HCT116 (cell line): Measurements from ENCODE around the gene NUP153. TPM values are rescaled to one million over a fixed set of nuclear protein-coding genes. Genes with fewer than 3 reads are reported as not detected.
A peak's percentile ranks its signal among the peaks of the same experiment; 100 is the strongest.

Experiments
- ATAC-seq: fragments of 200-7000 bp; cut with Tn5 transposase; 2 replicates; pipeline ENCODE4 v1.9.1; 2020; ENCODE audit warnings: mild to moderate bottlenecking, moderate library complexity
- Bru-seq: library from RNA; stranded (reverse); fragments of 400-500 nt; gene quantifications from one replicate; lab custom pipeline; 2021; lab: Mats Ljungman, UMichigan
- BruChase-seq, 2 experiments: library from RNA; stranded (reverse); fragments of 400-500 nt; gene quantifications; one replicate each; lab custom pipeline; 2021; lab: Mats Ljungman, UMichigan
- BruUV-seq: library from RNA; stranded (reverse); fragments of 400-500 nt; replicated peaks from 2 replicates; lab custom pipeline; 2021; lab: Mats Ljungman, UMichigan
- CTCF ChIA-PET: fragments of 300-600 bp; sonication (Branson Sonifier 250); formaldehyde crosslinking; loops from one replicate; lab custom pipeline; 2021; ENCODE audit warnings: antibody characterized with exemption; lab: Charles Lee
- POLR2A ChIA-PET: fragments of 300-600, 350-600 bp; sonication (Branson Sonifier 250); formaldehyde crosslinking; loops from one replicate; lab custom pipeline; 2021; ENCODE audit warnings: antibody characterized with exemption; lab: Charles Lee
- RAD21 ChIA-PET, 2 experiments: fragments of 300-600 bp; sonication (Branson Sonifier 250); formaldehyde crosslinking; loops; one replicate each; lab custom pipeline; 2023; ENCODE audit warnings: low total read pairs in 2 of 2; ENCODE audit not compliant: uncharacterized antibody in 2 of 2, unreplicated experiment in 2 of 2, low non-redundant PET in 1 of 2; lab: Charles Lee
- DNase-seq: peaks from one replicate; pipeline ENCODE4 v3.0.0-alpha.2; 2010; ENCODE audit warnings: low read depth, low spot score
- H2AFZ ChIP-seq: fragments of 200-600 bp; shearing (Covaris generic), sonication (generic); 2 replicates; pipeline ENCODE4 v1.6.1; 2017; ENCODE audit warnings: low read depth, mixed run types, mixed read lengths, antibody characterized with exemption, low read length; ENCODE audit not compliant: poor library complexity, severe bottlenecking
- H3K27ac ChIP-seq: 2 replicates; pipeline ENCODE4 v1.5.1; 2012; ENCODE audit warnings: low read depth, low read length
- H3K27me3 ChIP-seq: fragments of 200-600 bp; sonication (generic); 2 replicates; pipeline ENCODE4 v1.6.1; 2016; ENCODE audit warnings: mixed run types, low read length, mixed read lengths; ENCODE audit not compliant: insufficient read depth
- H3K36me3 ChIP-seq, 2 experiments: fragments of 200-500 bp in 1 of 2; fragments of 200-600 bp in 1 of 2; sonication (Bioruptor generic) in 1 of 2; sonication (generic) in 1 of 2; 2 replicates each; pipeline versions ENCODE4 v1.5.1 to v1.6.1; 2014 to 2016; ENCODE audit warnings: low read length in 2 of 2, inconsistent platforms in 1 of 2, mixed read lengths in 1 of 2, mixed run types in 1 of 2; ENCODE audit not compliant: insufficient read depth in 2 of 2, control insufficient read depth in 1 of 2
- H3K4me1 ChIP-seq, 2 experiments: fragments of 200-600 bp in 1 of 2; sonication (generic) in 1 of 2; 2 replicates each; pipeline versions ENCODE4 v1.5.1 to v1.6.1; 2012 to 2017; ENCODE audit warnings: low read length in 2 of 2, inconsistent platforms in 1 of 2, mild to moderate bottlenecking in 1 of 2, mixed read lengths in 1 of 2, mixed run types in 1 of 2, moderate library complexity in 1 of 2; ENCODE audit not compliant: insufficient read depth in 2 of 2, control insufficient read depth in 1 of 2
- H3K4me2 ChIP-seq: fragments of 200-600 bp; sonication (generic); 2 replicates; pipeline ENCODE4 v1.6.1; 2017; ENCODE audit warnings: mixed run types, low read length, mixed read lengths
- H3K4me3 ChIP-seq, 2 experiments: fragments of 200-600 bp in 1 of 2; sonication (generic) in 1 of 2; replicated peaks in 1 of 2; 2 replicates each; pipeline ENCODE4 v1.5.1; 2011 to 2016; ENCODE audit warnings: low read length in 2 of 2, control low read depth in 1 of 2, low read depth in 1 of 2, mild to moderate bottlenecking in 1 of 2, mixed read lengths in 1 of 2, mixed run types in 1 of 2
- H3K79me2 ChIP-seq: fragments of 200-600 bp; sonication (generic); 2 replicates; pipeline ENCODE4 v1.6.1; 2017; ENCODE audit warnings: mild to moderate bottlenecking, mixed run types, low read length, moderate library complexity, mixed read lengths; ENCODE audit not compliant: insufficient read depth
- H3K9ac ChIP-seq: fragments of 200-600 bp; sonication (generic); 2 replicates; pipeline ENCODE4 v1.6.1; 2016; ENCODE audit warnings: low read length, mixed read lengths
- H3K9me2 ChIP-seq: fragments of 200-600 bp; sonication (generic), shearing (Covaris generic); 2 replicates; pipeline ENCODE4 v1.6.1; 2017; ENCODE audit warnings: mixed run types, mild to moderate bottlenecking, moderate library complexity; ENCODE audit not compliant: insufficient read depth
- H3K9me3 ChIP-seq, 2 experiments: fragments of 200-500 bp in 1 of 2; fragments of 200-600 bp in 1 of 2; sonication (Bioruptor generic) in 1 of 2; sonication (generic) in 1 of 2; 2 replicates each; pipeline ENCODE4 v1.6.1; 2014 to 2017; ENCODE audit warnings: low read length in 2 of 2, mixed read lengths in 2 of 2, inconsistent platforms in 1 of 2, low read depth in 1 of 2, mild to moderate bottlenecking in 1 of 2, mixed run types in 1 of 2, moderate library complexity in 1 of 2; ENCODE audit not compliant: control insufficient read depth in 1 of 2, insufficient read depth in 1 of 2
- H4K20me1 ChIP-seq: fragments of 200-600 bp; sonication (generic), shearing (Covaris generic); 2 replicates; pipeline ENCODE4 v1.6.1; 2017; ENCODE audit warnings: mixed run types, mild to moderate bottlenecking, moderate library complexity; ENCODE audit not compliant: insufficient read depth
- ATF3 ChIP-seq: IDR thresholded peaks from 2 replicates; pipeline ENCODE4 v1.6.1; 2012
- CBX3 ChIP-seq: IDR thresholded peaks from 2 replicates; pipeline ENCODE4 v1.6.1; 2012; ENCODE audit warnings: low read depth
- CTCF ChIP-seq, 3 experiments: fragments of 200-600 bp in 1 of 3; sonication (generic) in 1 of 3; IDR thresholded peaks in 2 of 3; conservative IDR thresholded peaks in 1 of 3; 2 replicates each; pipeline ENCODE4 v1.5.1; 2012 to 2017; ENCODE audit warnings: low read depth in 2 of 3, low read length in 2 of 3, antibody characterized with exemption in 1 of 3, borderline replicate concordance in 1 of 3, control low read depth in 1 of 3, mild to moderate bottlenecking in 1 of 3, mixed read lengths in 1 of 3, mixed run types in 1 of 3, moderate library complexity in 1 of 3; ENCODE audit not compliant: insufficient read depth in 1 of 3
- EGR1 ChIP-seq: IDR thresholded peaks from 2 replicates; pipeline ENCODE4 v1.6.1; 2012; ENCODE audit warnings: low read depth
- ELF1 ChIP-seq: IDR thresholded peaks from 2 replicates; pipeline ENCODE4 v1.6.1; 2012; ENCODE audit warnings: low read depth, borderline replicate concordance
- EZH2 ChIP-seq: fragments of 200-600 bp; sonication (generic); IDR thresholded peaks from 2 replicates; pipeline ENCODE4 v1.6.1; 2017; ENCODE audit warnings: antibody characterized with exemption, mixed run types
- FOSL1 ChIP-seq: IDR thresholded peaks from 2 replicates; pipeline ENCODE4 v1.6.1; 2012; ENCODE audit warnings: low read depth
- JUND ChIP-seq: IDR thresholded peaks from 2 replicates; pipeline ENCODE4 v1.6.1; 2012
- MAX ChIP-seq: IDR thresholded peaks from 2 replicates; pipeline ENCODE4 v1.6.1; 2012
- POLR2A ChIP-seq: IDR thresholded peaks from 2 replicates; pipeline ENCODE4 v1.7.0; 2011; ENCODE audit warnings: borderline replicate concordance; ENCODE audit not compliant: insufficient read depth, insufficient read length; ENCODE audit errors: extremely low read depth
- POLR2AphosphoS5 ChIP-seq: IDR thresholded peaks from 2 replicates; pipeline ENCODE4 v1.6.1; 2011; ENCODE audit warnings: mild to moderate bottlenecking, low read depth, low read length, moderate library complexity
- REST ChIP-seq: IDR thresholded peaks from 2 replicates; pipeline ENCODE4 v1.6.1; 2012; ENCODE audit warnings: low read depth
- SP1 ChIP-seq: IDR thresholded peaks from 2 replicates; pipeline ENCODE4 v1.6.1; 2012; ENCODE audit warnings: low read depth
- SRF ChIP-seq: IDR thresholded peaks from 2 replicates; pipeline ENCODE4 v1.6.1; 2012; ENCODE audit warnings: low read depth
- TCF7L2 ChIP-seq: IDR thresholded peaks from 2 replicates; pipeline ENCODE4 v1.7.0; 2011; ENCODE audit warnings: borderline replicate concordance, inconsistent platforms; ENCODE audit not compliant: insufficient read depth, insufficient read length; ENCODE audit errors: extremely low read depth
- YY1 ChIP-seq: IDR thresholded peaks from 2 replicates; pipeline ENCODE4 v1.6.1; 2011; ENCODE audit warnings: low read length, low read depth, moderate library complexity, mild to moderate bottlenecking; ENCODE audit not compliant: insufficient replicate concordance; ENCODE audit errors: extremely low read depth
- ZFX ChIP-seq: fragments of 450-650 bp; IDR thresholded peaks from 2 replicates; pipeline ENCODE4 v1.6.1; 2017
- intact Hi-C: fragments of 100-400 bp; cut with micrococcal nuclease; formaldehyde crosslinking; loops from 2 replicates; pipeline ENCODE4 v1.10.0; 2022
- long read RNA-seq: library from polyadenylated mRNA; unstranded; transcript quantifications from one replicate; pipeline ENCODE4 v2.0.0, GENCODE V29; 2021; ENCODE audit not compliant: unreplicated experiment
- polyA plus RNA-seq: library from polyadenylated mRNA; unstranded; fragments of >200 nt; gene quantifications from 2 replicates; pipeline ENCODE4 v1.2.1, GENCODE V29; 2012; ENCODE audit warnings: missing spikeins
- total RNA-seq: library from RNA; stranded (reverse); gene quantifications from one replicate; pipeline ENCODE4 v1.2.1, GENCODE V29; 2021; ENCODE audit not compliant: unreplicated experiment

NUP153 gene
- total RNA-seq (51.6 TPM), Bru-seq, nascent RNA (percentile 94 among the genes with signal in this experiment), BruChase-seq, experiment 1, labeled RNA remaining after a 6-hour chase (percentile 87 among the genes with signal in this experiment), BruChase-seq, experiment 2, labeled RNA remaining after a 2-hour chase (percentile 92 among the genes with signal in this experiment)
- polyA plus RNA-seq: 14.7 and 18.5 TPM in 2 replicates
- long read RNA-seq, full-length matches to known transcripts: 14 of 50 reads
- long read RNA-seq, partial matches to known transcripts: 30 of 50 reads
- long read RNA-seq, other reads (novel, unspliced or antisense): 6 of 50 reads

- no peaks in the 10 kb centered on the region for H3K9me2 ChIP-seq
- no peaks in the 10 kb centered on the region for H3K9me3 ChIP-seq
- H4K20me1 ChIP-seq: peaks cover 3% of the 10 kb centered on the region; the same call in 1 of the 2 replicates
- peak within 1 kb of the TSS; percentile 88 to 93 for H3K4me3 ChIP-seq
- ChIA-PET RAD21 (no interaction called here), CTCF (interaction anchor here (1.0 kb wide), 1 partner anchor 13 kb away, joined by 3 read pairs; no protein-coding TSS in a partner anchor), POLR2A (interaction anchor here (1.1 to 1.7 kb wide), 2 partner anchors 8 to 13 kb away, joined by 3 to 5 read pairs; no protein-coding TSS in a partner anchor)
- H3K4me1 ChIP-seq: peaks cover 30 to 39% of the 10 kb centered on the region in 2 experiments
- peaks cover 50% of the 10 kb centered on the region for H3K79me2 ChIP-seq
- H3K36me3 ChIP-seq: no peaks in the 10 kb centered on the region
- peak within 1 kb of the TSS; percentile 90 for H2AFZ ChIP-seq
- BruUV-seq: TSS peak; percentile 53
- H3K4me2 ChIP-seq: peak within 1 kb of the TSS; percentile 72
- no peaks in the 10 kb centered on the region for H3K27me3 ChIP-seq
- intact Hi-C loops: no loop called here
- ATAC-seq: peak; percentile 87
- peak; percentile 96 for DNase-seq
- peak within 1 kb of the TSS; percentile 88 for H3K27ac ChIP-seq
- H3K9ac ChIP-seq: peak within 1 kb of the TSS; percentile 100
- TF ChIP-seq ELF1 (peak; percentile 89), ATF3 (no peak), EZH2 (no peak), EGR1 (no peak; the same call in 1 of the 2 replicates), FOSL1 (no peak), SP1 (peak; percentile 92), YY1 (peak; percentile 74), CTCF (IDR thresholded peaks at IDR 0.05 in 2 of 3, conservative IDR thresholded peaks at IDR 0.05 in 1 of 3; ENCODE audit: borderline replicate concordance in 1 of 3, insufficient read depth in 1 of 3, low read depth in 2 of 3, low read length in 2 of 3) (no peak), CBX3 (peak; percentile 95), TCF7L2 (peak; percentile 73), ZFX (peak; percentile 73; the same call in 1 of the 2 replicates), POLR2AphosphoS5 (peak; percentile 83), MAX (peak; percentile 91), JUND (no peak), REST (no peak), POLR2A (peak; percentile 76), SRF (peak; percentile 99)
These were observed at the start of gene NUP153 for GRCh38 chr6:17706580-17707370. TSS of gene NUP153 (minus strand) at chr6:17706925. CDS start at chr6:17706387, 538 bp downstream.
